ENCODE data around the gene RNF38.

RNF38 gene

GRCh38 chr9:36288070-36288469 is 112.0 kb downstream of the RNF38 start:
- TF ChIP-seq ESRRG (CRISPR knock-in tag; IDR thresholded peaks at IDR 0.05) (no peak), ARNTL (CRISPR knock-in tag; IDR thresholded peaks at IDR 0.05; ENCODE audit: borderline replicate concordance, low read depth) (no peak), ZNF70 (CRISPR knock-in tag; IDR thresholded peaks at IDR 0.05) (no peak), SNAI2 (CRISPR knock-in tag; IDR thresholded peaks at IDR 0.05) (no peak), ZC3H10 (CRISPR knock-in tag; IDR thresholded peaks at IDR 0.05) (no peak), OSR1 (CRISPR knock-in tag; IDR thresholded peaks at IDR 0.05) (no peak), ZFP30 (CRISPR knock-in tag; IDR thresholded peaks at IDR 0.05) (no peak), ZFP3 (CRISPR knock-in tag; IDR thresholded peaks at IDR 0.05) (no peak), PATZ1 (CRISPR knock-in tag; IDR thresholded peaks at IDR 0.05; ENCODE audit: borderline replicate concordance) (no peak), CSRNP3 (CRISPR knock-in tag; IDR thresholded peaks at IDR 0.05) (no peak), CREB5 (CRISPR knock-in tag; IDR thresholded peaks at IDR 0.05; ENCODE audit: low read depth) (no peak), GLIS3 (CRISPR knock-in tag; IDR thresholded peaks at IDR 0.05) (no peak), ISL1 (CRISPR knock-in tag; IDR thresholded peaks at IDR 0.05) (no peak), ZNF565 (CRISPR knock-in tag; conservative IDR thresholded peaks at IDR 0.05; ENCODE audit: low read depth) (no peak), TOX (CRISPR knock-in tag; IDR thresholded peaks at IDR 0.05; ENCODE audit: borderline replicate concordance) (no peak), POU6F1 (CRISPR knock-in tag; IDR thresholded peaks at IDR 0.05; ENCODE audit: borderline replicate concordance, low read depth) (no peak), TSHZ2 (CRISPR knock-in tag; IDR thresholded peaks at IDR 0.05) (no peak), PPARA (CRISPR knock-in tag; IDR thresholded peaks at IDR 0.05; ENCODE audit: borderline replicate concordance) (no peak), CSDC2 (CRISPR knock-in tag; IDR thresholded peaks at IDR 0.05) (no peak)
- no peak for ATAC-seq

Measured in SK-N-SH treated with all-trans-retinoic acid at 6 μM for 48 hours (cell line).